NOMO-1 (cell line): ENCODE measurements around the gene HMGN4.
A peak's percentile ranks its signal among the peaks of the same experiment; 100 is the strongest.

Experiments
- DNase-seq, 2 experiments: peaks; one replicate each; lab custom pipeline; 2025; ENCODE audit not compliant: unreplicated experiment in 2 of 2; lab: John Stamatoyannopoulos, UW

The HMGN4 gene

GRCh38 chr6:26575494-26575939 lies 37.4 kb downstream of the HMGN4 start:
- DNase-seq = peak in 1 of 2 experiments; percentile 24

DNA sequence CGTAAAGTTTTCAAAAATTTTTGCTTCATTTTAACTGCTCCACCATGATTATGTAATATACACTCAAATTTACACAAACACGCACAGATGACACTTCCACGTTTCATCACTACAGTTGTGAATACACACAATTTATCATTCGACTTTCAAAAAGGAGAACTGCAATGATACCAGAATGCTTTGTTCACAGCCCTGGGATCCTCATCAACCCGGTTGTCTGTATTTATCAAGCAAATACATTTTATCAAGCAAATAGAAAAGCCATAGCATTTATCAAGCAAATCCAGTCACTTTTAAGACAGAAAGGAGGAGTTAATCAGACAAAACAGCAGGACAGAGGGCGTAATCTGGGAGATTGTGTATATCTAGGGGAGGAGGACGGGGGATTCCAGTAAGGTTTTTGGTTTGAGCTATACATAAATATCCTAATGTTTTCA lies 38.3 kb downstream of the HMGN4 start:
- DNase-seq = peak in 1 of 2 experiments; percentile 52

DNA sequence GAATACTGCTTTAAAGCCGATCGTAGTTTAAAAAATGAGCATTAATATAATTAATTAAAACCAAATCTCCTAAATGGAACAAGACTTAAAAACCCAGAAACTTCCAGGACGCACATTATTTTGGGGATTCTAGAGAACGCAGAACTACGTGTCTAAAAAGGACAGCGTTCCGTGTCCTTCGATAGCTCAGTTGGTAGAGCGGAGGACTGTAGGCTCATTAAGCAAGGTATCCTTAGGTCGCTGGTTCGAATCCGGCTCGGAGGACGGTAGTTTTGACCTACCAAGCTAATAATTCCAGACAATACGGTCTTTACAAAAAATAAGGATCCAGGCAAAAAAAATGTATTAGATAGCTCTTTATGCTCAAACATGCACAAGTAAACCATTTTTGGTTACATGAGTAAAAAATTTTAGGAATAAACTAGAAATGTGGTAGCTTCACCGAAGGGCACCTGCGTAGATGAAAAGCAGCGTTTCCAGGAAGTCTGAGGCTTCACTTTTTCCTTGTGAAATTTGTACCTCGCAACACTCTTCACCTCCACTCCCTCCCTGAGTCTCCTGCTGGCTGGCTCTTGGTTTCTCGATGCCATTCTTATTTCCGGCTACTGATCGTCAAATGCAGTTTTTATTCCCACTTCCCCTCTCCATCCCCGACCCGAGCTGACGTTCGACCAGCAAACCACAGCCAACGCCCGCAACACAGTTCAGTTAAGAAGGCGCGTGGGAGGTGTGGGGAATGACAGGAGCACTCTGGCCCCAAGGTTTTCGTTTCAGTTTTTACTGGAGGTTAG lies 39.0 kb downstream of the HMGN4 start:
- DNase-seq = peak; percentile 71 to 72

- DNase-seq = no peak
These were observed 39.5 kb downstream of the HMGN4 start for GRCh38 chr6:26577720-26578072.

GRCh38 chr6:26578279-26578678 lies 40.1 kb downstream of the HMGN4 start:
- DNase-seq = no peak

- DNase-seq = no peak
These were observed 40.6 kb downstream of the HMGN4 start for GRCh38 chr6:26578741-26579140.

GRCh38 chr6:26581164-26581915 lies 43.2 kb downstream of the HMGN4 start:
- no peak for DNase-seq

- no peak for DNase-seq
These were observed 50.8 kb downstream of the HMGN4 start for GRCh38 chr6:26588965-26589364.

DNA sequence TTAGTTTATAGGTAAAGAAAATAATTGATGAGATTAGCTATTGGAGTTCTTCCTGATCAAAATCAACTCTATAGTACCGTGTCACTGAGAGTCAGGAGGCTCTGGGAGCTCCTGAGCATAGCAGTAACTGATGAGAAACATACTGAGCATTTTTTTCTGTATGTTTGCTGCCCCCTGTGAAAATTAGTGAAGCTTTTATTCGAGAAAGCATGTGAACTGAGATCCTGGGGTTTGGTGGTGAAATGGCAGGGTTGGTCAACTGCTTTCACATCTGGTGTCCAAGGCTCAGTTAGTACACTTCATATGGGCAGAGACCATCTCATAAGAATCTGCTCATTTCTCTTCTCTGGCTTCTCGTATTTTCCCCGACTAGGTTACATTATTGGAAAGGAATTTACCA lies 54.5 kb downstream of the HMGN4 start:
- no peak for DNase-seq

DNA sequence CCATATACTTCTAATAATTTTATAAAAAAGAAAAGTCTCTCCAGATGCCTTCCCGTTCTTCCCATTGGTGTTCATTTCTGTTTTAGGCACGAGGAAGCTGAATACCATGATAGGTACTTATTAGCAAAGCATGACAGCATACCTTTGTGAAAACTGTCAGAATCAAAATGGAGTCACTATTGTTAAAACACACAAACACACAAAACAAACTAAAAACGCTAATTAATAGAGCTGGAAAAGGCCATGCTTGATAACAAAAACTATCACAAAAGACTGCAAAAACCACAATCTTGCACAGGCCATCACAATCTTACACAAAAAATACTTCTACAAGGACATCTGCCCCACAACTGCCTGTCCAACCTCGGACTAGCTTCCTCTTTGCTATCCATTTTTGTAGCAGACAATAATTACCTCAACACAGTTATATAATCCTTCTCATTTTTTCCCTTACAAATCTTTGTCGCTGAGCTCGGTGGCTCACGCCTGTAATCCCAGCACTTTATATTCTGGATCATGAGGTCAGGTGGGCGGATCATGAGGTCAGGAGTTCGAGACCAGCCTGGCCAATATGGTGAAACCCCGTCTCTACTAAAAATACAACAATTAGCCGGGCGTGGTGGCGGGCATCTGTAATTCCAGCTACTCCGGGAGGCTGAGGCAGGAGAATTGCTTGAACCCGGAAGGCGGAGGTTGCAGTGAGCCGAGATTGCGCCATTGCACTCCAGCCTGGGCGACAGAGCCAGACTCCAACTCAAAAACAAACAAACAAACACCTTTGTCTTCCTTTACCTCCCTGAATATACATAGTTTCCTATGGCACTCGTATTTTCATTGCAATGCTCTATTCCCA lies 55.3 kb downstream of the HMGN4 start:
- no peak for DNase-seq

GRCh38 chr6:26594131-26594498 lies 55.9 kb downstream of the HMGN4 start:
- peak in 1 of 2 experiments; percentile 33 for DNase-seq

GRCh38 chr6:26594730-26595632 lies 56.8 kb downstream of the HMGN4 start:
- no peak for DNase-seq

GRCh38 chr6:26595669-26596269 lies 57.6 kb downstream of the HMGN4 start:
- peak; percentile 73 to 79 for DNase-seq
